ENCODE data around the gene CFAP46. TPM values are rescaled to one million over a fixed set of nuclear protein-coding genes. Genes with fewer than 3 reads are reported as not detected.

Gene CFAP46
- total and polyA plus RNA-seq, 10 of the 15 experiments (the other 5 are each of a cell fraction or from before 2014, with no cell fraction given) = 0.01 to 0.18 (median 0.03) TPM; not detected in 7

DNA sequence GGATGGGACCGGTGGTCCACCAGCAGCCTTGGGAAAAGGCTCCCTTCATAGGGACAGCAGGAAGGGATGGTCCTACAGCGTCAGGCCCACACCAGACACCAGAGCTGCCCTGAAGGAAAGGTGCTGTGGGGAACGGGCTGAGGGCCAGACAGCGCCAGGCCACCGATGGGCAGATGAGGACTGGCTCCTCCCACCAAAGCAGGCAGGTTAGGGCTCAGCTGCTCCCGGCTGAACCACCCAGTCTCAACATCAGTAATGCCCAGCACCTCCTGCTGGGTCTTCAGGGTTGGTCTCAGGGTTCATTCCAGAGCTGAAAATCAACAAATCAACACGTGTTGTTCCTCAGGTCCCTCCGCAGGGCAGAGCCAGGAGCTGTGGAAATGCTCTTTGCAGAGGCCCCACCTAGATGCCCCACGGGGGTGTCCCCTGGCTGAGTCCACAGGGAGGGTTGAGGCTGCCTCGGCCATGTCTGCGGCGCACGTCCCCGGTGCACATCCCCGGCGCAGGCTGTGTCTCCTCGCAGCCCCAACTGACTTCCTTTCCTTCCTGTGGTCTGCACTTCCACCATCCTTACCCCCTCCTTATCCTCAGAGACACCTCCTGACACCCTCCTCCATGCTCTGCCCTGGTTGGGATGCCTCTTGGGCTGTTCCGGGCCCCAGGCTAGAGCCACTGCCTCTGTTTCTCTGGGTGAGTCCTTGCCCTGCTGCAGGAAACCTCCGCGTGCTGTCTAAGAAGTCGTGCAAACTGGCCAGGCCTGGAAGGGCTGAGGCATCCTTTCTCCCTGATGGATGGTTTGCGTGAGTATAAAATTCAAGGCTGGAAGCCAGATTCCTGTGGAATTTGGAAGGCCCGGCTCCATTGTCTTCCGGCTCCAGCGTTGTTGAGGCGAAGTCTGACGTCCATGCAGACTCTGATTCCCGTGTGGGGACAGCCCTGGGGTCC, 32.8 kb upstream of the CFAP46 start (continued):
- TF ChIP-seq HSF1 (IDR thresholded peaks at IDR 0.05; ENCODE audit: low read depth, low read length) (no peak), RFX5 (IDR thresholded peaks at IDR 0.05; ENCODE audit: low read depth, low read length) (no peak)
- TF ChIP-seq, protein P1, sequence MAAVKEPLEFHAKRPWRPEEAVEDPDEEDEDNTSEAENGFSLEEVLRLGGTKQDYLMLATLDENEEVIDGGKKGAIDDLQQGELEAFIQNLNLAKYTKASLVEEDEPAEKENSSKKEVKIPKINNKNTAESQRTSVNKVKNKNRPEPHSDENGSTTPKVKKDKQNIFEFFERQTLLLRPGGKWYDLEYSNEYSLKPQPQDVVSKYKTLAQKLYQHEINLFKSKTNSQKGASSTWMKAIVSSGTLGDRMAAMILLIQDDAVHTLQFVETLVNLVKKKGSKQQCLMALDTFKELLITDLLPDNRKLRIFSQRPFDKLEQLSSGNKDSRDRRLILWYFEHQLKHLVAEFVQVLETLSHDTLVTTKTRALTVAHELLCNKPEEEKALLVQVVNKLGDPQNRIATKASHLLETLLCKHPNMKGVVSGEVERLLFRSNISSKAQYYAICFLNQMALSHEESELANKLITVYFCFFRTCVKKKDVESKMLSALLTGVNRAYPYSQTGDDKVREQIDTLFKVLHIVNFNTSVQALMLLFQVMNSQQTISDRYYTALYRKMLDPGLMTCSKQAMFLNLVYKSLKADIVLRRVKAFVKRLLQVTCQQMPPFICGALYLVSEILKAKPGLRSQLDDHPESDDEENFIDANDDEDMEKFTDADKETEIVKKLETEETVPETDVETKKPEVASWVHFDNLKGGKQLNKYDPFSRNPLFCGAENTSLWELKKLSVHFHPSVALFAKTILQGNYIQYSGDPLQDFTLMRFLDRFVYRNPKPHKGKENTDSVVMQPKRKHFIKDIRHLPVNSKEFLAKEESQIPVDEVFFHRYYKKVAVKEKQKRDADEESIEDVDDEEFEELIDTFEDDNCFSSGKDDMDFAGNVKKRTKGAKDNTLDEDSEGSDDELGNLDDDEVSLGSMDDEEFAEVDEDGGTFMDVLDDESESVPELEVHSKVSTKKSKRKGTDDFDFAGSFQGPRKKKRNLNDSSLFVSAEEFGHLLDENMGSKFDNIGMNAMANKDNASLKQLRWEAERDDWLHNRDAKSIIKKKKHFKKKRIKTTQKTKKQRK (IDR thresholded peaks at IDR 0.05; ENCODE audit: low read depth, low read length) = no peak
- TF ChIP-seq, protein P2, sequence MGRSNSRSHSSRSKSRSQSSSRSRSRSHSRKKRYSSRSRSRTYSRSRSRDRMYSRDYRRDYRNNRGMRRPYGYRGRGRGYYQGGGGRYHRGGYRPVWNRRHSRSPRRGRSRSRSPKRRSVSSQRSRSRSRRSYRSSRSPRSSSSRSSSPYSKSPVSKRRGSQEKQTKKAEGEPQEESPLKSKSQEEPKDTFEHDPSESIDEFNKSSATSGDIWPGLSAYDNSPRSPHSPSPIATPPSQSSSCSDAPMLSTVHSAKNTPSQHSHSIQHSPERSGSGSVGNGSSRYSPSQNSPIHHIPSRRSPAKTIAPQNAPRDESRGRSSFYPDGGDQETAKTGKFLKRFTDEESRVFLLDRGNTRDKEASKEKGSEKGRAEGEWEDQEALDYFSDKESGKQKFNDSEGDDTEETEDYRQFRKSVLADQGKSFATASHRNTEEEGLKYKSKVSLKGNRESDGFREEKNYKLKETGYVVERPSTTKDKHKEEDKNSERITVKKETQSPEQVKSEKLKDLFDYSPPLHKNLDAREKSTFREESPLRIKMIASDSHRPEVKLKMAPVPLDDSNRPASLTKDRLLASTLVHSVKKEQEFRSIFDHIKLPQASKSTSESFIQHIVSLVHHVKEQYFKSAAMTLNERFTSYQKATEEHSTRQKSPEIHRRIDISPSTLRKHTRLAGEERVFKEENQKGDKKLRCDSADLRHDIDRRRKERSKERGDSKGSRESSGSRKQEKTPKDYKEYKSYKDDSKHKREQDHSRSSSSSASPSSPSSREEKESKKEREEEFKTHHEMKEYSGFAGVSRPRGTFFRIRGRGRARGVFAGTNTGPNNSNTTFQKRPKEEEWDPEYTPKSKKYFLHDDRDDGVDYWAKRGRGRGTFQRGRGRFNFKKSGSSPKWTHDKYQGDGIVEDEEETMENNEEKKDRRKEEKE (IDR thresholded peaks at IDR 0.05) = no peak
